Neural cell (in vitro differentiated cells): Measurements from ENCODE around the gene RPL26.

Experiments used
- CTCF ChIP-seq: fragments of 450-650 bp; IDR thresholded peaks from 2 replicates; pipeline ENCODE4 v1.5.1; 2014; ENCODE audit warnings: antibody characterized with exemption, mild to moderate bottlenecking, moderate library complexity; ENCODE audit not compliant: poor library complexity, severe bottlenecking
- EP300 ChIP-seq: fragments of 450-650 bp; conservative IDR thresholded peaks from 2 replicates; pipeline ENCODE4 v1.6.1; 2014; ENCODE audit warnings: antibody characterized with exemption, mild to moderate bottlenecking, moderate library complexity; ENCODE audit not compliant: poor library complexity, severe bottlenecking
- EZH2 ChIP-seq: fragments of 200-600, 300-800 bp; shearing (Covaris generic), sonication (generic); IDR thresholded peaks from 2 replicates; pipeline ENCODE4 v1.6.1; 2014; ENCODE audit warnings: antibody characterized with exemption, low read length, borderline replicate concordance, mild to moderate bottlenecking; ENCODE audit not compliant: insufficient read depth, poor library complexity, severe bottlenecking
- POLR2AphosphoS5 ChIP-seq: IDR thresholded peaks from 2 replicates; pipeline ENCODE4 v1.6.1; 2012
- RAD21 ChIP-seq: fragments of 450-650 bp; conservative IDR thresholded peaks from 2 replicates; pipeline ENCODE4 v1.6.1; 2014; ENCODE audit warnings: antibody characterized with exemption, mild to moderate bottlenecking, moderate library complexity
- TAF1 ChIP-seq: IDR thresholded peaks from 2 replicates; pipeline ENCODE4 v1.6.1; 2012; ENCODE audit warnings: low read depth
- TF ChIP-seq, protein P1 (sequence below): IDR thresholded peaks from 2 replicates; pipeline ENCODE4 v1.6.1; 2012; ENCODE audit warnings: borderline replicate concordance

- TF ChIP-seq, protein P1, sequence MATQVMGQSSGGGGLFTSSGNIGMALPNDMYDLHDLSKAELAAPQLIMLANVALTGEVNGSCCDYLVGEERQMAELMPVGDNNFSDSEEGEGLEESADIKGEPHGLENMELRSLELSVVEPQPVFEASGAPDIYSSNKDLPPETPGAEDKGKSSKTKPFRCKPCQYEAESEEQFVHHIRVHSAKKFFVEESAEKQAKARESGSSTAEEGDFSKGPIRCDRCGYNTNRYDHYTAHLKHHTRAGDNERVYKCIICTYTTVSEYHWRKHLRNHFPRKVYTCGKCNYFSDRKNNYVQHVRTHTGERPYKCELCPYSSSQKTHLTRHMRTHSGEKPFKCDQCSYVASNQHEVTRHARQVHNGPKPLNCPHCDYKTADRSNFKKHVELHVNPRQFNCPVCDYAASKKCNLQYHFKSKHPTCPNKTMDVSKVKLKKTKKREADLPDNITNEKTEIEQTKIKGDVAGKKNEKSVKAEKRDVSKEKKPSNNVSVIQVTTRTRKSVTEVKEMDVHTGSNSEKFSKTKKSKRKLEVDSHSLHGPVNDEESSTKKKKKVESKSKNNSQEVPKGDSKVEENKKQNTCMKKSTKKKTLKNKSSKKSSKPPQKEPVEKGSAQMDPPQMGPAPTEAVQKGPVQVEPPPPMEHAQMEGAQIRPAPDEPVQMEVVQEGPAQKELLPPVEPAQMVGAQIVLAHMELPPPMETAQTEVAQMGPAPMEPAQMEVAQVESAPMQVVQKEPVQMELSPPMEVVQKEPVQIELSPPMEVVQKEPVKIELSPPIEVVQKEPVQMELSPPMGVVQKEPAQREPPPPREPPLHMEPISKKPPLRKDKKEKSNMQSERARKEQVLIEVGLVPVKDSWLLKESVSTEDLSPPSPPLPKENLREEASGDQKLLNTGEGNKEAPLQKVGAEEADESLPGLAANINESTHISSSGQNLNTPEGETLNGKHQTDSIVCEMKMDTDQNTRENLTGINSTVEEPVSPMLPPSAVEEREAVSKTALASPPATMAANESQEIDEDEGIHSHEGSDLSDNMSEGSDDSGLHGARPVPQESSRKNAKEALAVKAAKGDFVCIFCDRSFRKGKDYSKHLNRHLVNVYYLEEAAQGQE: no peak
- no peak for TF ChIP-seq POLR2AphosphoS5
- TF ChIP-seq CTCF: no peak
- no peak for TF ChIP-seq EZH2
- TF ChIP-seq RAD21: no peak
- TF ChIP-seq TAF1: no peak
- TF ChIP-seq EP300: no peak
These were observed 43.8 kb upstream of the RPL26 start for GRCh38 chr17:8426802-8427201.
